ENCODE measurements around the gene LDB3.

DNA sequence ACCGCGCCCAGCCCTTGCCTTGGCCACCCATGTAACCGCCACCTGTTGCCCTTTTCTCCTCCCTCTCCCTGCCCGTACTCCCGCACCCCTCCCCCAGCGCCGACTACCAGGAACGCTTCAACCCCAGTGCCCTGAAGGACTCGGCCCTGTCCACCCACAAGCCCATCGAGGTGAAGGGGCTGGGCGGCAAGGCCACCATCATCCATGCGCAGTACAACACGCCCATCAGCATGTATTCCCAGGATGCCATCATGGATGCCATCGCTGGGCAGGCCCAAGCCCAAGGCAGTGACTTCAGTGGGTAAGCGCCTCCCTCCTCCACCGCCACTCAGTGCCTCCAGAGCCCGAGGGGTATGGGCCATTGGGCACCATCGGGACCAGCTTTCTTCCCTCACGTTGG lies 18.7 kb downstream of the LDB3 start:
- no peak for TF ChIP-seq POLR2A (IDR thresholded peaks at IDR 0.05)
- TF ChIP-seq, protein P1, sequence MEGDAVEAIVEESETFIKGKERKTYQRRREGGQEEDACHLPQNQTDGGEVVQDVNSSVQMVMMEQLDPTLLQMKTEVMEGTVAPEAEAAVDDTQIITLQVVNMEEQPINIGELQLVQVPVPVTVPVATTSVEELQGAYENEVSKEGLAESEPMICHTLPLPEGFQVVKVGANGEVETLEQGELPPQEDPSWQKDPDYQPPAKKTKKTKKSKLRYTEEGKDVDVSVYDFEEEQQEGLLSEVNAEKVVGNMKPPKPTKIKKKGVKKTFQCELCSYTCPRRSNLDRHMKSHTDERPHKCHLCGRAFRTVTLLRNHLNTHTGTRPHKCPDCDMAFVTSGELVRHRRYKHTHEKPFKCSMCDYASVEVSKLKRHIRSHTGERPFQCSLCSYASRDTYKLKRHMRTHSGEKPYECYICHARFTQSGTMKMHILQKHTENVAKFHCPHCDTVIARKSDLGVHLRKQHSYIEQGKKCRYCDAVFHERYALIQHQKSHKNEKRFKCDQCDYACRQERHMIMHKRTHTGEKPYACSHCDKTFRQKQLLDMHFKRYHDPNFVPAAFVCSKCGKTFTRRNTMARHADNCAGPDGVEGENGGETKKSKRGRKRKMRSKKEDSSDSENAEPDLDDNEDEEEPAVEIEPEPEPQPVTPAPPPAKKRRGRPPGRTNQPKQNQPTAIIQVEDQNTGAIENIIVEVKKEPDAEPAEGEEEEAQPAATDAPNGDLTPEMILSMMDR (IDR thresholded peaks at IDR 0.05) = no peak
- TF ChIP-seq POLR2AphosphoS5 (IDR thresholded peaks at IDR 0.05) = no peak
- TF ChIP-seq EP300 (IDR thresholded peaks at IDR 0.05; ENCODE audit: low read depth) = no peak
